Measurements from ENCODE around the gene ZNF24. TPM values are rescaled to one million over a fixed set of nuclear protein-coding genes. Genes with fewer than 3 reads are reported as not detected.

ZNF24 gene
- polyA plus RNA-seq, 3 donors = 12.9 to 64.4 (median 54.3) TPM

DNA sequence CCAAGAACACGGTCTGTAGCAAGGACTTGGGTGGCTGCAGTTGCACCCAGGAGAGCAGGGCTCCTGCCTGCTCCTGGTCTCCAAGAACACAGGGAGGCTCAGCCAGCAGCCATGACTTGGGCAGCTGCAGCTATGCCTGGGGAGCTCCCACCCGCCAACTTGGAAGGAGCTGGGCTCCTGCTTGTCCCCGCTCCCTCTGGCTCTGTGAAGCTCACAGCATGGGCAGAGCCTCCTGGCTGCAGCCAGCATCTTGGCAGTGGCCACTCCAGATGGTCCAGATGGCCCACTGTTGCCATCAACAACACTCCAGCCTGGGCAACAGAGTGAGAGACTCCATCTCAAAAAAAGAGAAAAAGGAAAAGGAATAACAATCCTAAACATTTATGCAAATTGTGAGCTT is 59.4 kb downstream of the ZNF24 start:
- WGBS (ENCODE audit: insufficient coverage) = 98% methylated on average over 3 of the region's 3 CpGs
- no peak for DNase-seq
- Histone ChIP-seq H3K9me3 (replicated peaks in 1 of 2; ENCODE audit: control insufficient read depth in 1 of 2, insufficient read depth in 1 of 2, low read length in 2 of 2) (peaks cover 19 to 23% of the 10 kb centered on the region in 2 donors), H3K4me3 (replicated peaks in 1 of 3; ENCODE audit: low read depth in 2 of 3, low read length in 3 of 3) (no peak overlapping the region), H3K27me3 (ENCODE audit: control insufficient read depth in 2 of 2, insufficient read depth in 2 of 2, low read length in 2 of 2) (no peaks in the 10 kb centered on the region), H3K36me3 (replicated peaks in 1 of 2; ENCODE audit: control insufficient read depth in 1 of 2, insufficient read depth in 2 of 2, low read length in 2 of 2) (no peaks in the 10 kb centered on the region), H3K4me1 (ENCODE audit: control insufficient read depth in 1 of 2, insufficient read depth in 2 of 2, low read length in 2 of 2) (peaks cover 10% of the 10 kb centered on the region in 2 donors), H3K27ac (ENCODE audit: low read depth in 1 of 2, low read length in 2 of 2) (no peak overlapping the region), H3K4me2 (replicated peaks; ENCODE audit: extremely low read depth, low read length, poor library complexity, severe bottlenecking) (no peak overlapping the region), H2AFZ (ENCODE audit: insufficient read depth, low read depth, low read length, poor library complexity, severe bottlenecking) (no peak overlapping the region), H4K20me1 (ENCODE audit: insufficient read depth, low read length) (no peaks in the 10 kb centered on the region), H3K79me2 (ENCODE audit: insufficient read depth, low read length) (peaks cover 6% of the 10 kb centered on the region), H3K9ac (ENCODE audit: insufficient read depth, low read length, poor library complexity, severe bottlenecking) (no peak overlapping the region)
- H3K4me3 Mint-ChIP-seq = no peak overlapping the region
- intact Hi-C loops (cut with micrococcal nuclease) = no loop called here
- peaks cover 6% of the 10 kb centered on the region for H3K4me1 Mint-ChIP-seq
- TF ChIP-seq, protein P1, sequence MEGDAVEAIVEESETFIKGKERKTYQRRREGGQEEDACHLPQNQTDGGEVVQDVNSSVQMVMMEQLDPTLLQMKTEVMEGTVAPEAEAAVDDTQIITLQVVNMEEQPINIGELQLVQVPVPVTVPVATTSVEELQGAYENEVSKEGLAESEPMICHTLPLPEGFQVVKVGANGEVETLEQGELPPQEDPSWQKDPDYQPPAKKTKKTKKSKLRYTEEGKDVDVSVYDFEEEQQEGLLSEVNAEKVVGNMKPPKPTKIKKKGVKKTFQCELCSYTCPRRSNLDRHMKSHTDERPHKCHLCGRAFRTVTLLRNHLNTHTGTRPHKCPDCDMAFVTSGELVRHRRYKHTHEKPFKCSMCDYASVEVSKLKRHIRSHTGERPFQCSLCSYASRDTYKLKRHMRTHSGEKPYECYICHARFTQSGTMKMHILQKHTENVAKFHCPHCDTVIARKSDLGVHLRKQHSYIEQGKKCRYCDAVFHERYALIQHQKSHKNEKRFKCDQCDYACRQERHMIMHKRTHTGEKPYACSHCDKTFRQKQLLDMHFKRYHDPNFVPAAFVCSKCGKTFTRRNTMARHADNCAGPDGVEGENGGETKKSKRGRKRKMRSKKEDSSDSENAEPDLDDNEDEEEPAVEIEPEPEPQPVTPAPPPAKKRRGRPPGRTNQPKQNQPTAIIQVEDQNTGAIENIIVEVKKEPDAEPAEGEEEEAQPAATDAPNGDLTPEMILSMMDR (IDR thresholded peaks at IDR 0.05) = no peak
- H3K27me3 Mint-ChIP-seq (ENCODE audit: low read depth in 3 of 3) = peaks cover 0 to 1% (median 0%) of the 10 kb centered on the region in 3 donors
- H3K36me3 Mint-ChIP-seq = peaks cover 2 to 14% of the 10 kb centered on the region in 2 donors
- H3K9me3 Mint-ChIP-seq = peaks cover 12 to 39% (median 28%) of the 10 kb centered on the region in 7 donors
- H3K27ac Mint-ChIP-seq = no peak overlapping the region

GRCh38 chr18:35283923-35284794 is 60.1 kb downstream of the ZNF24 start:
- Histone ChIP-seq H3K9ac (ENCODE audit: insufficient read depth, low read length, poor library complexity, severe bottlenecking) (no peak overlapping the region), H2AFZ (ENCODE audit: insufficient read depth, low read depth, low read length, poor library complexity, severe bottlenecking) (no peak overlapping the region), H3K27me3 (ENCODE audit: control insufficient read depth in 2 of 2, insufficient read depth in 2 of 2, low read length in 2 of 2) (no peaks in the 10 kb centered on the region), H3K4me2 (replicated peaks; ENCODE audit: extremely low read depth, low read length, poor library complexity, severe bottlenecking) (no peak overlapping the region), H3K36me3 (replicated peaks in 1 of 2; ENCODE audit: control insufficient read depth in 1 of 2, insufficient read depth in 2 of 2, low read length in 2 of 2) (no peaks in the 10 kb centered on the region), H3K9me3 (replicated peaks in 1 of 2; ENCODE audit: control insufficient read depth in 1 of 2, insufficient read depth in 1 of 2, low read length in 2 of 2) (peaks cover 23% of the 10 kb centered on the region in 2 donors), H3K4me3 (replicated peaks in 1 of 3; ENCODE audit: low read depth in 2 of 3, low read length in 3 of 3) (no peak overlapping the region), H4K20me1 (ENCODE audit: insufficient read depth, low read length) (no peaks in the 10 kb centered on the region), H3K4me1 (ENCODE audit: control insufficient read depth in 1 of 2, insufficient read depth in 2 of 2, low read length in 2 of 2) (peaks cover 4 to 5% of the 10 kb centered on the region in 2 donors), H3K79me2 (ENCODE audit: insufficient read depth, low read length) (no peaks in the 10 kb centered on the region), H3K27ac (ENCODE audit: low read depth in 1 of 2, low read length in 2 of 2) (no peak overlapping the region)
- Mint-ChIP-seq H3K4me3 (no peak overlapping the region), H3K9me3 (peaks cover 13 to 46% (median 29%) of the 10 kb centered on the region in 7 donors), H3K36me3 (peaks cover 2 to 14% of the 10 kb centered on the region in 2 donors), H3K27ac (no peak overlapping the region), H3K4me1 (peaks cover under 1% of the 10 kb centered on the region), H3K27me3 (ENCODE audit: low read depth in 3 of 3) (no peaks in the 10 kb centered on the region)
- intact Hi-C loops (cut with micrococcal nuclease) = no loop called here
- TF ChIP-seq, protein P1 (IDR thresholded peaks at IDR 0.05) = no peak
- WGBS (ENCODE audit: insufficient coverage) = 95% methylated on average over 5 of the region's 7 CpGs
- no peak for DNase-seq
